Ishikawa (cell line): Measurements from ENCODE around the gene CAPN11.

Source experiments
- CEBPB ChIP-seq: IDR thresholded peaks from 2 replicates; pipeline ENCODE4 v1.6.1; 2012
- CREB1 ChIP-seq: IDR thresholded peaks from 2 replicates; pipeline ENCODE4 v1.6.1; 2012; ENCODE audit warnings: low read depth
- EGR1 ChIP-seq: IDR thresholded peaks from 2 replicates; pipeline ENCODE4 v1.6.1; 2012
- EP300 ChIP-seq: IDR thresholded peaks from 2 replicates; pipeline ENCODE4 v1.6.1; 2012; ENCODE audit warnings: borderline replicate concordance
- FOXM1 ChIP-seq: IDR thresholded peaks from 2 replicates; pipeline ENCODE4 v1.6.1; 2012; ENCODE audit warnings: low read depth, borderline replicate concordance
- NFIC ChIP-seq: IDR thresholded peaks from 2 replicates; pipeline ENCODE4 v1.6.1; 2012
- RAD21 ChIP-seq: IDR thresholded peaks from 2 replicates; pipeline ENCODE4 v1.6.1; 2012; ENCODE audit warnings: low read depth
- TAF1 ChIP-seq: IDR thresholded peaks from 2 replicates; pipeline ENCODE4 v1.6.1; 2012; ENCODE audit warnings: low read depth, mild to moderate bottlenecking
- TCF12 ChIP-seq: IDR thresholded peaks from 2 replicates; pipeline ENCODE4 v1.6.1; 2012; ENCODE audit warnings: low read depth
- TEAD4 ChIP-seq: IDR thresholded peaks from 2 replicates; pipeline ENCODE4 v1.6.1; 2012
- YY1 ChIP-seq: IDR thresholded peaks from 2 replicates; pipeline ENCODE4 v1.6.1; 2012; ENCODE audit warnings: low read depth
- ZBTB7A ChIP-seq: IDR thresholded peaks from 2 replicates; pipeline ENCODE4 v1.6.1; 2012; ENCODE audit warnings: low read depth
- TF ChIP-seq, protein P1 (sequence below): IDR thresholded peaks from 2 replicates; pipeline ENCODE4 v1.6.1; 2012
- TF ChIP-seq, protein P2 (sequence below): IDR thresholded peaks from 2 replicates; pipeline ENCODE4 v1.6.1; 2012; ENCODE audit warnings: low read depth, mild to moderate bottlenecking
- TF ChIP-seq, protein P3 (sequence below): IDR thresholded peaks from 2 replicates; pipeline ENCODE4 v1.6.1; 2012

CAPN11 gene

DNA sequence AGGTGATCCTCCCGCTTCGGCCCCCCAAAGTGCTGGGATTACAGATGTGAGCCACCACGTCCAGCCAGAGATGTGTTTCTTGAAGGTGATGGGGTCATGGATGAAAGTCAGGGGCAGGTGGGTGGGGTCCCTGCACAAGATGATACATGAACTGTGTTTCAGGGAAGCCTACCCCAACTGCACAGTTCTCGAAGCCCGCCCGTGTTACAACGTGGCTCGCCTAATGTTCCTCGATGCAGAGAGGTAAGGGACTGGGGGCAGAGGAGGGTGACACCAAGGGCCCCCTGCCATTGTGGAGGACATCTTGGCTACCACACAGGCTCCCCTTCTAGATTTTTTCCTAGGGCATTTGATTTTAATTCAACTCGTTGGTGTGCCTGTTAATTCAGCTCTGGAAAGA lies 11.9 kb upstream of the CAPN11 start:
- no peak for TF ChIP-seq EP300
- TF ChIP-seq NFIC = no peak
- no peak for TF ChIP-seq TCF12

GRCh38 chr6:44147256-44147655 lies 11.4 kb upstream of the CAPN11 start:
- TF ChIP-seq TCF12 (no peak), TAF1 (no peak), FOXM1 (no peak), CEBPB (no peak), YY1 (no peak), ZBTB7A (no peak), EGR1 (no peak), EP300 (no peak), CREB1 (no peak), RAD21 (no peak), NFIC (no peak)
- TF ChIP-seq, protein P1, sequence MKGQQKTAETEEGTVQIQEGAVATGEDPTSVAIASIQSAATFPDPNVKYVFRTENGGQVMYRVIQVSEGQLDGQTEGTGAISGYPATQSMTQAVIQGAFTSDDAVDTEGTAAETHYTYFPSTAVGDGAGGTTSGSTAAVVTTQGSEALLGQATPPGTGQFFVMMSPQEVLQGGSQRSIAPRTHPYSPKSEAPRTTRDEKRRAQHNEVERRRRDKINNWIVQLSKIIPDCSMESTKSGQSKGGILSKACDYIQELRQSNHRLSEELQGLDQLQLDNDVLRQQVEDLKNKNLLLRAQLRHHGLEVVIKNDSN = no peak
- TF ChIP-seq, protein P2, sequence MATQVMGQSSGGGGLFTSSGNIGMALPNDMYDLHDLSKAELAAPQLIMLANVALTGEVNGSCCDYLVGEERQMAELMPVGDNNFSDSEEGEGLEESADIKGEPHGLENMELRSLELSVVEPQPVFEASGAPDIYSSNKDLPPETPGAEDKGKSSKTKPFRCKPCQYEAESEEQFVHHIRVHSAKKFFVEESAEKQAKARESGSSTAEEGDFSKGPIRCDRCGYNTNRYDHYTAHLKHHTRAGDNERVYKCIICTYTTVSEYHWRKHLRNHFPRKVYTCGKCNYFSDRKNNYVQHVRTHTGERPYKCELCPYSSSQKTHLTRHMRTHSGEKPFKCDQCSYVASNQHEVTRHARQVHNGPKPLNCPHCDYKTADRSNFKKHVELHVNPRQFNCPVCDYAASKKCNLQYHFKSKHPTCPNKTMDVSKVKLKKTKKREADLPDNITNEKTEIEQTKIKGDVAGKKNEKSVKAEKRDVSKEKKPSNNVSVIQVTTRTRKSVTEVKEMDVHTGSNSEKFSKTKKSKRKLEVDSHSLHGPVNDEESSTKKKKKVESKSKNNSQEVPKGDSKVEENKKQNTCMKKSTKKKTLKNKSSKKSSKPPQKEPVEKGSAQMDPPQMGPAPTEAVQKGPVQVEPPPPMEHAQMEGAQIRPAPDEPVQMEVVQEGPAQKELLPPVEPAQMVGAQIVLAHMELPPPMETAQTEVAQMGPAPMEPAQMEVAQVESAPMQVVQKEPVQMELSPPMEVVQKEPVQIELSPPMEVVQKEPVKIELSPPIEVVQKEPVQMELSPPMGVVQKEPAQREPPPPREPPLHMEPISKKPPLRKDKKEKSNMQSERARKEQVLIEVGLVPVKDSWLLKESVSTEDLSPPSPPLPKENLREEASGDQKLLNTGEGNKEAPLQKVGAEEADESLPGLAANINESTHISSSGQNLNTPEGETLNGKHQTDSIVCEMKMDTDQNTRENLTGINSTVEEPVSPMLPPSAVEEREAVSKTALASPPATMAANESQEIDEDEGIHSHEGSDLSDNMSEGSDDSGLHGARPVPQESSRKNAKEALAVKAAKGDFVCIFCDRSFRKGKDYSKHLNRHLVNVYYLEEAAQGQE = no peak
- TF ChIP-seq, protein P3, sequence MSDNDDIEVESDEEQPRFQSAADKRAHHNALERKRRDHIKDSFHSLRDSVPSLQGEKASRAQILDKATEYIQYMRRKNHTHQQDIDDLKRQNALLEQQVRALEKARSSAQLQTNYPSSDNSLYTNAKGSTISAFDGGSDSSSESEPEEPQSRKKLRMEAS = no peak

- TF ChIP-seq NFIC (no peak), TAF1 (no peak), TCF12 (no peak), CEBPB (no peak), TEAD4 (no peak), RAD21 (no peak)
- TF ChIP-seq, protein P2 = no peak
These were observed 10.3 kb upstream of the CAPN11 start for GRCh38 chr6:44148306-44148705.

- TF ChIP-seq NFIC = no peak
- TF ChIP-seq CREB1 = no peak
- TF ChIP-seq EGR1 = no peak
- TF ChIP-seq, protein P1 = no peak
- TF ChIP-seq TCF12 = no peak
- TF ChIP-seq ZBTB7A = no peak
- no peak for TF ChIP-seq CEBPB
- TF ChIP-seq, protein P2 = no peak
- TF ChIP-seq TEAD4 = no peak
- TF ChIP-seq FOXM1 = no peak
- TF ChIP-seq TAF1 = no peak
These were observed 9.1 kb upstream of the CAPN11 start for GRCh38 chr6:44149369-44150012.

DNA sequence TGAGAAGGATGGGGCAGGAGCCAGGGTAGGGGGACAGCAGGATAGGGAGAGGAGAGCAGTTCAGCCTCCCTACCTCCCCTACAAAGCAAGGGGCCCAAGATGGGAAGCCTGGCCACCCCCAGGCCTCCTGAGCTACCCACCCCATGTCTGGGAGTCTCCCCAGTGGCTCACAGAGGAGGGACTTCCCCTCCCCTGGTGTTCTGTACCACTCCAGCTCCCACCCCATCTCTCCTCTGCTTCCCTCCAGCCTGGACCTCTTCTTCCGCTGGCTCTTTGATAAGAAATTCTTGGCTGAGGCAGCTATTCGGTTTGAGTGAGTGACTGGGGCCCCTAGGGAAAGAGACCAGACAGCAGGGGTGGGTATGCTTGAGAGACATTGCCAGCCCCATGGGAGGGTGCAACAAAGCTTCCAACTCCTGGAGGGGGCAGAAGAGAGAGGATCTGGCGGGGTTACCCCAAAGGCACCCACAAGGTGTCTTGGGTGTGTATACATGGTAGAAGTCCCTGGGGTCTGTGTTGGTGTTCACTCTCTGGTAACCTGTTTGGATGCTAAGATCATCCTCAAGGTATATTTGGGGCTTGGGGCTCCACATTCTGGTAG lies 8.2 kb upstream of the CAPN11 start:
- no peak for TF ChIP-seq YY1
- no peak for TF ChIP-seq ZBTB7A
- TF ChIP-seq CREB1 = no peak
- no peak for TF ChIP-seq EP300
- TF ChIP-seq, protein P3 = no peak
